Large intestine (tissue), 3 donors: ENCODE data around the gene PPP6R3. TPM values are rescaled to one million over a fixed set of nuclear protein-coding genes. Genes with fewer than 3 reads are reported as not detected.
"Not testable (repeated sequence)": the region's sequence is repeated elsewhere in the genome, so short reads cannot be mapped to it uniquely, and the experiment has no call there.

Experiments
- DNase-seq, 2 donors: peaks; one replicate each; pipeline versions ENCODE4 v3.0.0 to v3.0.0-alpha.2; 2013
- H3K27ac ChIP-seq: one replicate; pipeline ENCODE4 v1.5.1; 2013; ENCODE audit warnings: low read length
- H3K27me3 ChIP-seq: 2 replicates; pipeline ENCODE4 v1.6.1; 2013; ENCODE audit warnings: low read length; ENCODE audit not compliant: control insufficient read depth, insufficient read depth
- H3K36me3 ChIP-seq: 2 replicates; pipeline ENCODE4 v1.6.1; 2013; ENCODE audit warnings: low read length; ENCODE audit not compliant: control insufficient read depth, insufficient read depth
- H3K4me1 ChIP-seq: one replicate; pipeline ENCODE4 v1.6.1; 2013; ENCODE audit warnings: low read length; ENCODE audit not compliant: control insufficient read depth, insufficient read depth
- H3K4me3 ChIP-seq: one replicate; pipeline ENCODE4 v1.5.1; 2013; ENCODE audit warnings: low read length
- H3K9me3 ChIP-seq: one replicate; pipeline ENCODE4 v1.6.1; 2013; ENCODE audit warnings: mild to moderate bottlenecking, low read depth, low read length, moderate library complexity; ENCODE audit not compliant: control insufficient read depth
- WGBS: methylation state at CpG from one replicate; pipeline ENCODE4 v1.1.5; 2013; ENCODE audit warnings: low lambda C conversion rate; ENCODE audit not compliant: insufficient coverage; 5-methylcytosine and 5-hydroxymethylcytosine counted together
- polyA plus RNA-seq: library from polyadenylated mRNA; unstranded; fragments of 120-200 nt; gene quantifications from one replicate; pipeline ENCODE4 v1.2.1, GENCODE V29; 2013

PPP6R3 gene
- polyA plus RNA-seq, 1 donor: 70.5 TPM

DNA sequence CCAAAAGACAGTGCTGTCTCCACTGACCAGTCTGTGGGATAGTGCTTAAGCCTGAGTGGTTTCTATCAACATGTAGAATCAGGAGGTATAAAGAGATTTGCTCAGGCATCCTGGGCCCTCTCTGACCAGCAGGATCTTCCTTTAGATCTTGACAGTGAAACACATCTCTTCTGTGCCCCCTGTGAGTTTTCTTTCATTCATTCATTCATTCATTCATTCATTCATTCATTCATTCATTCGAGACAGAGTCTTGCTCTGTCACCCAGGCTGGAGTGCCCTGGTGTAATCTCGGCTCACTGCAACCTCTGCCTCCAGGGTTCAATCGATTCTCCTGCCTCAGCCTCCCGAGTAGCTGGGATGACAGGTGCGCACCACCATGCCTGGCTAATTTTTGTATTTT is 26.4 kb upstream of the PPP6R3 start:
- not testable (repeated sequence) for H3K27ac ChIP-seq, DNase-seq, H3K4me1 ChIP-seq, H3K27me3 ChIP-seq, H3K9me3 ChIP-seq, H3K4me3 ChIP-seq
- WGBS: no CpG with 5 or more reads among the region's 5 CpGs
- peaks cover 89% of the 10 kb centered on the region for H3K36me3 ChIP-seq

DNA sequence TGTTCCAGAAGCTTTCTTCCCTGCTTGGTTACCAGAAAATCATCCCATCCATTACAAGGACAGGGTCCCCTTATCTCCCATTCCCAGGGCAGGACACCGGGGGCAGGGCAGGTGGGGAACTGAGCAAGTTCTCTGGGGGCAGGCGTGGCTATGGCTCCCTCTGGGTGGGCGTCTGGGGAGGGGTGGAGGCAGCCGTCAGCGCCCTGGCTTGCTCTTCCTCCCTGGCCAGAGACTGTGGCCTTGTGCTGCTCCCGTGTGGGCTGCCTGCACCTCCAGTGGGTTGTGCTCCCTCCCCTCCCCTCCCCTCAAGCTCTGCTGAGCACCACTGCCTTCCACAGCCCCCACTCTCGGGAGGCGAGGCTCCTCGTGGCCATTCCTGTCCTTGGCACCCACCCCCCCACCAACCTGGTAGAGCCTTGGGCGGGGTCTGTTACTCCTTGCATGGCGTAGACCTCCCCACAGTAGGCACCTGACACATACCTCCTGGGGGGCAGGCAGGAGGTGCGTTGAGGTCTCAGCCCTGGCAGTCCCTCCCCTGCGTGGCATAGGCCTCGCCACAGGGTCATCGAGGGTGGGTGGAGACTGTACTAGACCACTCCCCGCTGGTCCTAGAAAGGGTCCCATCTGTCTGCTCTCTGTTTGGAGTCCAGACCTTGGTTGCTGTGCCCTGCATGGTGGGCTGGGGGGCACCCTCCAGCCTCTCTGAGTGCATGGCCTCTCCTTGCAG is 24.2 kb upstream of the PPP6R3 start:
- Histone ChIP-seq H3K36me3 (peaks cover 92% of the 10 kb centered on the region), H3K27me3 (no peaks in the 10 kb centered on the region), H3K4me3 (no peak overlapping the region), H3K27ac (no peak overlapping the region), H3K4me1 (no peaks in the 10 kb centered on the region), H3K9me3 (no peaks in the 10 kb centered on the region)
- DNase-seq: no peak
- WGBS: no CpG with 5 or more reads among the region's 16 CpGs

DNA sequence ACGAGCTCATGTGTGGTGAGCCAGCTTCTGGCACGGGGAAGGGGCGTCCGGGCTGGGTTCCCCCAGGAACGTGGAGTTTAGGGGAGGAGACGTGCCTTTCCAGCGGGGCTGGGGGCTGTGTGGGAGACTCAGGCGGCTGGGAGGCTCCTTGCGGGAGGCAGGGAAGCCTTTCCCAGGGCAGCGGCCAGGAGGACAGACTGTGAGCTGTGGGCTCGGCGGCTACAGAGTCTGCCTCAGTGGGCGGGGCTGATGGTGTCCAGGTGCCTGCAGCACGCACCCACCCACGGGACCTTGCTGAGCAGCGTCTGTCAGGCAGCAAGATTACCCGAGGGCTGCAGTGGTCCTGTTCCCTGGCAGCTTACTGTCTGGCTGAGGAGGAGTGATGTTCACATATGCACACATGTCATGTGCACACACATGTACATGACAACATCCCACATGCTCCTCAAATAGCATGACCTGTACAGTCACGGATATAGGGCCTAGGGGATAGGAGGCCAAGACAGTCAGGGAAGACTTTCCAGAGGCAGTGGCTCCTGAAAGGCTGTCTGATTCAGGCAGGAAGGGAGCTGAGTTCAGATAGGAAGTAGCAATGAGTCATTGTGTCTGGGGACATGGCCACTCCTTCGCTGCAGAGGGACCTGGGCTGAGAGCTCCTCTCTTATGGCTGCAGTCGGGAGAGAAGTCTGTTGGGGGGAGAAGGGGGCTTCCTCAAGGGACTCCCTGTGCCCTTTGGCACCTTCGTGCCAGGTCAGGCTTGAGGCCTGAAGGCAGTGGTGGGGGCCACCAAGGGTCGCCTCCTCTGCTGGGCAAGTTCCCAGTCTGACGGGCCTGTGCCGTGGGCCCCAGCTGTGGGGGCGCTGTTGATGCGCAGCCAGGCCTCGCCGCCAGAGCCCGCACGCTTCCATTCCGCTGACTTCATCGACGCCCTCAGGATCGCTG is 23.3 kb upstream of the PPP6R3 start:
- no CpG with 5 or more reads among the region's 34 CpGs for WGBS
- Histone ChIP-seq H3K4me1 (no peaks in the 10 kb centered on the region), H3K9me3 (no peaks in the 10 kb centered on the region), H3K36me3 (peaks cover 91% of the 10 kb centered on the region), H3K27ac (no peak overlapping the region), H3K4me3 (no peak overlapping the region), H3K27me3 (no peaks in the 10 kb centered on the region)
- DNase-seq: no peak

DNA sequence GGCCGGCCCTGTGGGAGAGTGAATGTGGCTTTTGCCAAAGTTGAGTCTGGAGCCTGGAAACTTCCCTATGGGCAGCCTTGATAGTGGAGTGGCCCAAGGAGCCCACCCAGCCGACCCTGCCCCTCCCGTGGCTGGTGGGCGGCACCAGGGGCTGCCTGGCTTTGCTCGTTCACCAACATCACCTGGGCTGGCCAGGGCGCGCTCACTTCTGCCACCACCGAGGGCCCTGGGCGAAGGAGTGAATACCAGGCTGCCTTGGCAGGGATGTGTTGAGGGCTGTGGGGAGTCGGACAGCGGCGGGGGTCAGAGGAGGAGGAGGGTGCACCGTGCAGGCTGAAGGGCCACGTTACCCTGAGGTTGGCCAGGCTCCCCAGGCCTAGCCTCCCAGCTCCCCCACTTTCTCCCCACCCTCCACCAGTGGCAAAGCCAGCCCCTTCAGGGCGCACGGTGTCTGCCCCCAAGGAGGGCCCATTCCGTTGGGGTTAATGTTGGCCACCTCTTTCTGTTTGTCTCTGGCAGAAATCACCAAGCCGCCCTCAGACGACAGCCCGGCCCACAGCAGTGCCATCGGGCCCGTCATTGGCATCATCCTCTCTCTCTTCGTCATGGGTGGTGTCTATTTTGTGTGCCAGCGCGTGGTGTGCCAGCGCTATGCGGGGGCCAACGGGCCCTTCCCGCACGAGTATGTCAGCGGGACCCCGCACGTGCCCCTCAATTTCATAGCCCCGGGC is 22.5 kb upstream of the PPP6R3 start:
- H3K4me3 ChIP-seq: no peak overlapping the region
- H3K27ac ChIP-seq: no peak overlapping the region
- H3K27me3 ChIP-seq: no peaks in the 10 kb centered on the region
- no CpG with 5 or more reads among the region's 34 CpGs for WGBS
- H3K9me3 ChIP-seq: no peaks in the 10 kb centered on the region
- no peak for DNase-seq
- H3K36me3 ChIP-seq: peaks cover 91% of the 10 kb centered on the region
- no peaks in the 10 kb centered on the region for H3K4me1 ChIP-seq

DNA sequence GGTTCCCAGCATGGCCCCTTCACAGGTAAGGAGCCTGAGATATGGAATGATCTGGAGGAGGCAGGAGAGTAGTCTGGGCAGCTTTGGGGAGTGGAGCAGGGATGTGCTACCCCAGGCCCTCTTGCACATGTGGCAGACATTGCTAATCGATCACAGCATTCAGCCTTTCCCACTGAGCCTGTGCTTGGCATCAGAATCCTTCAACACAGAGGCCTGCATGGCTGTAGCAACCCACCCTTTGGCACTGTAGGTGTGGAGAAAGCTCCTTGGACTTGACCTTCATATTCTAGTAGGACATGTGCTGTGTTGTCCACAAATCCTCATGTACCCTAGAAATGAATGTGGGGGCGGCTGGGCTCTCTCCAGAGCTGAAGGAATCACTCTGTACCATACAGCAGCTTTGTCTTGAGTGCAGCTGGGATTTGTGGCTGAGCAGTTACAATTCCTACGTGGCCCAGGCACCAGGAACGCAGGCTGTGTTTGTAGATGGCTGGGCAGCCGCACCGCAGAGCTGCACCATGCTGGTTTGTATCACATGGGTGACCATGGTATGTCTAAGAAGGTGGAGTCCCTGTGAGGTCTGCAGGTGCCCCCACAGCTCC is 21.8 kb upstream of the PPP6R3 start:
- no CpG with 5 or more reads among the region's 6 CpGs for WGBS
- peaks cover 85% of the 10 kb centered on the region for H3K36me3 ChIP-seq
- H3K27me3 ChIP-seq: no peaks in the 10 kb centered on the region
- H3K4me3 ChIP-seq: no peak overlapping the region
- no peaks in the 10 kb centered on the region for H3K9me3 ChIP-seq
- no peaks in the 10 kb centered on the region for H3K4me1 ChIP-seq
- H3K27ac ChIP-seq: no peak overlapping the region
- no peak for DNase-seq

DNA sequence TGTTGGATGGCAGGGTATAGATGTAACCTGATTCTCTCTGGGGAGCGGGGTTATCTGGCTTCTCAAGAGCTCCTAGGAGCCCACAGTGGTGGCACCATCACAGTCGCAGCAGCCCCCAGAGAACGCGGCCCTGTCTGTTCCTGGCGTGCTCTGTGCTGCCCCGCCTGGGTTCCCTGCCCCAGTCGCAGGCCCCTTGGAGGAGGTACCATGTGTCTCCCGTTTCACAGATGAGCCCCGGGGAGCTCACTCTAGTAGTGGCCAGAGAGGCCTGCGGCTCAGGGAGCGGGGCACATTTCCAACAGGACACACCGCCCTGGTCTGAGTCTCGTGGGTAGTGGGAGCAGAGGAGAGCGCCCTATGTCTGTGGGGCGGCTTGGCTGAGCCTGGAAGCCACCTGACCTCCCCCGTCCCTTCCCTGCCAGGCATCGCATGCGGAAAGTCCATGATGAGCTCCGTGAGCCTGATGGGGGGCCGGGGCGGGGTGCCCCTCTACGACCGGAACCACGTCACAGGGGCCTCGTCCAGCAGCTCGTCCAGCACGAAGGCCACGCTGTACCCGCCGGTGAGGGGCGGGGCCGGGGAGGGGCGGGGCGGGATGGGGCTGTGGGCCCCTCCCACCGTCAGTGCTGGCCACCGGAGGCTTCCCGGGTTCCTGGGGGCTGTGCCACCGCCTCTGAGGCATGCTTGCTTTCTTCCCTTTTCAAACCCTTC is 21.0 kb upstream of the PPP6R3 start:
- Histone ChIP-seq H3K4me1 (no peaks in the 10 kb centered on the region), H3K36me3 (peaks cover 83% of the 10 kb centered on the region), H3K27me3 (no peaks in the 10 kb centered on the region), H3K4me3 (no peak overlapping the region), H3K27ac (no peak overlapping the region), H3K9me3 (no peaks in the 10 kb centered on the region)
- DNase-seq: no peak
- WGBS: no CpG with 5 or more reads among the region's 38 CpGs

DNA sequence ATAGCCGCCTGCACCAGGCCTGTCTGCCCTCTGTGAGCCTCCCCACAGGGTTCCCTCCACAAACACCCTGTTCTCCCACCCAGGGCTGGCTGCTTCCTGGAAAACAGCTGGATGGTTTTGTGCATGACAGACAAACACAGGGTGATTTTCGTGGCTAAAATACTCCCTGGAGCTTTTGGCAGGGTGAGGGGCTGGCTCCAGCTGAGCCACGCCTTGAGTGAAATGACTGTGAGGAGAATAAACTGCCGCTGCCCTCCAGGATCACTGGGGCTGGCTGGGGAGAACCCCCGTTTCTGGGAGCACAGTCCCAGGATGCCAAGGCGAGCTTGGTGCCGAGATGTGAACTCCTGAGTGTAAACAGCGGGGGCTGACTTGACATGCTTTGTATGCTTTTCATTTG is 20.3 kb upstream of the PPP6R3 start:
- no peaks in the 10 kb centered on the region for H3K9me3 ChIP-seq
- no peaks in the 10 kb centered on the region for H3K4me1 ChIP-seq
- H3K27me3 ChIP-seq: no peaks in the 10 kb centered on the region
- peaks cover 80% of the 10 kb centered on the region for H3K36me3 ChIP-seq
- DNase-seq: no peak
- no peak overlapping the region for H3K4me3 ChIP-seq
- no CpG with 5 or more reads among the region's 8 CpGs for WGBS
- H3K27ac ChIP-seq: no peak overlapping the region

DNA sequence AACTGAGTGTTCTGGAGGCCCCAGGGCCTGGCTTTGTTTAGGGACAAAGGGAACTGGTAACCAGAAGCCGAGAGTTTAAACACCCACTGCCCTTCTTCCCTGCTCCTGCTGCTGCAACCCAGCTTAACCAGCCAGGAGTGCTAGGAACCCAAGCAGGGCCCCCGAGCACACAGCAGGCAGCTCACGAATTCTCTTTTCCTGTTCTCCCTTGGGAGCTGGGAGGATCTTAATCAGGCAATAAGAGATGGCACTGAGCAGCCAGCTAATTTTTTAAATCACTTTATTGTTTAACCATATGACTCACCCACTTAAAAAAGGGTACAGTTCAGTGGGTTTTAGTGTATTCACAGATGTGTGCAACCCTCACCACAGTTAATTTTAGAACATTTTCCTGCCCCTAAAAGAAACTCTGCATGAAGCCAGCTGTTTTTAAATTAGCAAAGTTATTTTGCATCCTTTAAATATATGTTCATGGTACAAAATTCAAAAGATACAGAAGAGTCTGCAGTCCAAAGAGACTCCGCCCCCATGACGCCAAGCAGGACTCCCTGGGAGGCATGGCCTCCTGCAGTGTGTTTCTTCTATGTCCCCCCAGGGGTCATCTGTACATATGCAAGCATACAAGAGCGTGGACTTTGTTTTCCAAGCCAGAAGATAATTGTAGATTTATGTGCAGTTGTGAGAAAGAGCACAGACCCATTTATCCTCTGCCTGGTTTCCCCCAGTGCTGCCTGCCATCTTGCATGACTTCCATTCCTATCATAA is 18.9 kb upstream of the PPP6R3 start:
- no CpG with 5 or more reads among the region's 6 CpGs for WGBS
- no peaks in the 10 kb centered on the region for H3K27me3 ChIP-seq
- no peak overlapping the region for H3K4me3 ChIP-seq
- H3K36me3 ChIP-seq: peaks cover 82% of the 10 kb centered on the region
- no peaks in the 10 kb centered on the region for H3K9me3 ChIP-seq
- H3K4me1 ChIP-seq: no peaks in the 10 kb centered on the region
- no peak overlapping the region for H3K27ac ChIP-seq
- DNase-seq: no peak

DNA sequence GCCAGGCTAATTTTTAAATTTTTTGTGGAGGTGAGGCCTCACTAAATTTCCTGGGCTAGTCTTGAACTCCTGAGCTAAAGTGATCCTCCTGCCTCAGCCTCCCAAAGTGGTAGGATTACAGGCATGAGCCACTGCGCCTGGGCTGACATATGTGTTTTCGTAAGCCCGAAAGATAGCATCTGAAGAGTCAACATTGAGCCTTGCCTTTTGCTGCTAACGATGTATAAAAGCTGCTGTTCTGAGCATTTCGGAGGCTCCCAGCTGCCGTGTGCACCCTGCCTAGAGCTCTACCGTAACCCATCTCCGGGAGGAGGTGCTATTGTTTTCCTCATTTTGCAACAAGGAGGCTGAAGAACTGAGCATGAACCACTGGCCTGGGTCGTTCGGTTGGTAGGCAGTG is 18.1 kb upstream of the PPP6R3 start:
- no CpG with 5 or more reads among the region's 10 CpGs for WGBS
- no peaks in the 10 kb centered on the region for H3K27me3 ChIP-seq
- no peak for DNase-seq
- peaks cover 82% of the 10 kb centered on the region for H3K36me3 ChIP-seq
- H3K4me3 ChIP-seq: no peak overlapping the region
- no peak overlapping the region for H3K27ac ChIP-seq
- H3K9me3 ChIP-seq: no peaks in the 10 kb centered on the region
- H3K4me1 ChIP-seq: no peaks in the 10 kb centered on the region
